ENCODE measurements around the gene IQGAP1. TPM values are rescaled to one million over a fixed set of nuclear protein-coding genes. Genes with fewer than 3 reads are reported as not detected.

Gene IQGAP1
- polyA plus RNA-seq, 1 donor (not counting 4 experiments of a cell fraction or from before 2014, with no cell fraction given) = 310 TPM

- no peak overlapping the region for H2AFZ ChIP-seq (ENCODE audit: control insufficient read depth, low read length)
- H3K27ac ChIP-seq (ENCODE audit: control insufficient read depth, insufficient read depth, low read length) = no peak overlapping the region
- dilution Hi-C loops (cut with MboI; ENCODE audit: extremely low pct_ligation_motif_present, low sequenced_read_pairs) = no loop called here
- no peak for FAIRE-seq
- no peak overlapping the region for H3K4me3 ChIP-seq (ENCODE audit: control insufficient read depth in 2 of 3, extremely low read depth in 1 of 3, insufficient read depth in 2 of 3, low read depth in 1 of 3, low read length in 3 of 3)
- H3K4me2 ChIP-seq (ENCODE audit: control insufficient read depth, extremely low read depth, insufficient read depth, low read depth, low read length) = no peak overlapping the region
- H3K9me1 ChIP-seq (ENCODE audit: control insufficient read depth, extremely low read depth, insufficient read depth, low read length) = no peaks in the 10 kb centered on the region
- H3K79me2 ChIP-seq (ENCODE audit: control insufficient read depth, insufficient read depth, low read length) = no peaks in the 10 kb centered on the region
- peaks cover 7% of the 10 kb centered on the region for H3K4me1 ChIP-seq (ENCODE audit: control insufficient read depth, extremely low read depth, insufficient read depth, low read length)
- H3K27me3 ChIP-seq (ENCODE audit: control insufficient read depth, extremely low read depth, insufficient read depth, low read length) = no peaks in the 10 kb centered on the region
- H3K9ac ChIP-seq (ENCODE audit: control insufficient read depth, extremely low read depth, insufficient read depth, low read length) = no peak overlapping the region
- TF ChIP-seq EZH2 (IDR thresholded peaks at IDR 0.05; ENCODE audit: low read length) (no peak), CTCF (optimal IDR thresholded peaks at IDR 0.05 in 1 of 3, IDR thresholded peaks at IDR 0.05 in 1 of 3, conservative IDR thresholded peaks at IDR 0.05 in 1 of 3; ENCODE audit: extremely low read depth in 1 of 3, insufficient read depth in 2 of 3, low read length in 3 of 3) (no peak)
- H3K9me3 ChIP-seq (ENCODE audit: control insufficient read depth, low read depth, low read length) = no peaks in the 10 kb centered on the region
- H3K36me3 ChIP-seq (ENCODE audit: control insufficient read depth in 2 of 2, extremely low read depth in 1 of 2, insufficient read depth in 2 of 2, low read length in 2 of 2) = peaks cover 28 to 31% of the 10 kb centered on the region in 2 experiments
- H4K20me1 ChIP-seq (ENCODE audit: control insufficient read depth, extremely low read depth, insufficient read depth, low read length) = no peaks in the 10 kb centered on the region
- DNase-seq (ENCODE audit: low read depth, low spot score) = no peak
Observed at GRCh38 chr15:90497912-90498311, 109.9 kb downstream of the IQGAP1 start.

- TF ChIP-seq EZH2 (IDR thresholded peaks at IDR 0.05; ENCODE audit: low read length) = no peak
- no peak for TF ChIP-seq CTCF (optimal IDR thresholded peaks at IDR 0.05 in 1 of 3, IDR thresholded peaks at IDR 0.05 in 1 of 3, conservative IDR thresholded peaks at IDR 0.05 in 1 of 3; ENCODE audit: extremely low read depth in 1 of 3, insufficient read depth in 2 of 3, low read length in 3 of 3)
- H3K9ac ChIP-seq (ENCODE audit: control insufficient read depth, extremely low read depth, insufficient read depth, low read length) = no peak overlapping the region
- H3K79me2 ChIP-seq (ENCODE audit: control insufficient read depth, insufficient read depth, low read length) = no peaks in the 10 kb centered on the region
- H3K9me1 ChIP-seq (ENCODE audit: control insufficient read depth, extremely low read depth, insufficient read depth, low read length) = no peaks in the 10 kb centered on the region
- no peaks in the 10 kb centered on the region for H3K9me3 ChIP-seq (ENCODE audit: control insufficient read depth, low read depth, low read length)
- dilution Hi-C loops (cut with MboI; ENCODE audit: extremely low pct_ligation_motif_present, low sequenced_read_pairs) = no loop called here
- peaks cover 7% of the 10 kb centered on the region for H3K4me1 ChIP-seq (ENCODE audit: control insufficient read depth, extremely low read depth, insufficient read depth, low read length)
- no peak overlapping the region for H2AFZ ChIP-seq (ENCODE audit: control insufficient read depth, low read length)
- H3K36me3 ChIP-seq (ENCODE audit: control insufficient read depth in 2 of 2, extremely low read depth in 1 of 2, insufficient read depth in 2 of 2, low read length in 2 of 2) = peaks cover 19 to 24% of the 10 kb centered on the region in 2 experiments
- no peak for DNase-seq (ENCODE audit: low read depth, low spot score)
- no peak overlapping the region for H3K4me3 ChIP-seq (ENCODE audit: control insufficient read depth in 2 of 3, extremely low read depth in 1 of 3, insufficient read depth in 2 of 3, low read depth in 1 of 3, low read length in 3 of 3)
- H3K27ac ChIP-seq (ENCODE audit: control insufficient read depth, insufficient read depth, low read length) = no peak overlapping the region
- FAIRE-seq = no peak
- H3K27me3 ChIP-seq (ENCODE audit: control insufficient read depth, extremely low read depth, insufficient read depth, low read length) = no peaks in the 10 kb centered on the region
- H3K4me2 ChIP-seq (ENCODE audit: control insufficient read depth, extremely low read depth, insufficient read depth, low read depth, low read length) = no peak overlapping the region
- no peaks in the 10 kb centered on the region for H4K20me1 ChIP-seq (ENCODE audit: control insufficient read depth, extremely low read depth, insufficient read depth, low read length)
Observed at GRCh38 chr15:90500171-90500570, 112.1 kb downstream of the IQGAP1 start.
